ENCODE results near the gene BAG3. TPM values are rescaled to one million over a fixed set of nuclear protein-coding genes. Genes with fewer than 3 reads are reported as not detected.
A peak's percentile ranks its signal among the peaks of the same experiment; 100 is the strongest.

BAG3 gene
- total and polyA plus RNA-seq, 9 of the 15 experiments (the other 6 are each of a cell fraction or from before 2014, with no cell fraction given): 2.6 to 27.4 (median 7.2) TPM

DNA sequence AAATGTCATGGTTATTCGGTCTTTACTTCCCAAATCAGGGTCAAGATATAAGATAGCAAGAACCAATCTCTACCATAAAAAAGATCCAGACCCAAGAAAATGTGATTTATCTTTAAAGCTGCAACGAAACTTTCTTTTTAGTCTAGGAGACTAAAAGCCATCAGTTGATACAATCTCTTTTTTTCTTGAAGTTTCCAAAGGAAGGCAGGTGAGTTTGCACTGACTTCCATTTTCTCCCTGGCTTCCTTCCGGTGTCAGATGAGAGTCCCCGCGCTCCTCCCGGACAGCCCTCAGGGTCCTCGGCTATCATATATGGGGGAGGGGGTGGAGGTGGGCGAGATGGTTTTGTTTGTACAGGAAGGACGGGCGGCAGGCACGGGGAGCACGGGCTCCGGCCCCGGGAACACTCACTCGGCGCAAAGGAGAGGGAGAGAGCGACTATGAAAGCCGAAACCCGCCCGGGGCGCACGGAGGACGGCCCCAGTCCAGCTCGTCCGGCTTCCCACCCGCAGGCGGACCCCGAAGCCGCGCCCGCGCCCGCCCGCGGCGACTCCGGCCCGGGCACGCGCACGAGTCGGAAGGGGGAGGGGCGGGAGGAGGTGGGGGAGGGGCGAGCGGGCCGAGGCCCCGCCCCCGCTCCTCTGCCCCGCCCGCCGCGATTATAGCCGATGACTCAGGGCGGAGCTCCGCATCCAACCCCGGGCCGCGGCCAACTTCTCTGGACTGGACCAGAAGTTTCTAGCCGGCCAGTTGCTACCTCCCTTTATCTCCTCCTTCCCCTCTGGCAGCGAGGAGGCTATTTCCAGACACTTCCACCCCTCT is at the start of gene BAG3 (continued):
- TF ChIP-seq, protein P1, sequence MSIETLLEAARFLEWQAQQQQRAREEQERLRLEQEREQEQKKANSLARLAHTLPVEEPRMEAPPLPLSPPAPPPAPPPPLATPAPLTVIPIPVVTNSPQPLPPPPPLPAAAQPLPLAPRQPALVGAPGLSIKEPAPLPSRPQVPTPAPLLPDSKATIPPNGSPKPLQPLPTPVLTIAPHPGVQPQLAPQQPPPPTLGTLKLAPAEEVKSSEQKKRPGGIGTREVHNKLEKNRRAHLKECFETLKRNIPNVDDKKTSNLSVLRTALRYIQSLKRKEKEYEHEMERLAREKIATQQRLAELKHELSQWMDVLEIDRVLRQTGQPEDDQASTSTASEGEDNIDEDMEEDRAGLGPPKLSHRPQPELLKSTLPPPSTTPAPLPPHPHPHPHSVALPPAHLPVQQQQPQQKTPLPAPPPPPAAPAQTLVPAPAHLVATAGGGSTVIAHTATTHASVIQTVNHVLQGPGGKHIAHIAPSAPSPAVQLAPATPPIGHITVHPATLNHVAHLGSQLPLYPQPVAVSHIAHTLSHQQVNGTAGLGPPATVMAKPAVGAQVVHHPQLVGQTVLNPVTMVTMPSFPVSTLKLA (conservative IDR thresholded peaks at IDR 0.05): 0 out of 4 replicates have a peak, but pooled peaks of 1 of the 2 experiments have one; percentile 28
- no peak for TF ChIP-seq SRSF1 (IDR thresholded peaks at IDR 0.05; ENCODE audit: low read depth, low read length)
- no peak for TF ChIP-seq DIDO1 (tag; IDR thresholded peaks at IDR 0.05; ENCODE audit: low read depth)
- TF ChIP-seq NFE2 (IDR thresholded peaks at IDR 0.05; ENCODE audit: low read depth): peak; percentile 35; the same call in 1 of the 2 replicates
- peak; percentile 29; the same call in 1 of the 2 replicates for TF ChIP-seq KLF16 (IDR thresholded peaks at IDR 0.05)
- TF ChIP-seq ZNF23 (CRISPR knock-in tag; IDR thresholded peaks at IDR 0.05): no peak
- no peak for TF ChIP-seq FOXK2 (conservative IDR thresholded peaks at IDR 0.05 in 1 of 2, IDR thresholded peaks at IDR 0.05 in 1 of 2; ENCODE audit: low read depth in 2 of 2)
- TF ChIP-seq MAZ (CRISPR knock-in tag; conservative IDR thresholded peaks at IDR 0.05 in 1 of 2, IDR thresholded peaks at IDR 0.05 in 1 of 2): peak in 1 of 2 experiments; percentile 64; a peak in 2 of 4 replicates
- peak; percentile 77 for TF ChIP-seq GABPA (tag; conservative IDR thresholded peaks at IDR 0.05; ENCODE audit: low read depth)
- TF ChIP-seq, protein P2, sequence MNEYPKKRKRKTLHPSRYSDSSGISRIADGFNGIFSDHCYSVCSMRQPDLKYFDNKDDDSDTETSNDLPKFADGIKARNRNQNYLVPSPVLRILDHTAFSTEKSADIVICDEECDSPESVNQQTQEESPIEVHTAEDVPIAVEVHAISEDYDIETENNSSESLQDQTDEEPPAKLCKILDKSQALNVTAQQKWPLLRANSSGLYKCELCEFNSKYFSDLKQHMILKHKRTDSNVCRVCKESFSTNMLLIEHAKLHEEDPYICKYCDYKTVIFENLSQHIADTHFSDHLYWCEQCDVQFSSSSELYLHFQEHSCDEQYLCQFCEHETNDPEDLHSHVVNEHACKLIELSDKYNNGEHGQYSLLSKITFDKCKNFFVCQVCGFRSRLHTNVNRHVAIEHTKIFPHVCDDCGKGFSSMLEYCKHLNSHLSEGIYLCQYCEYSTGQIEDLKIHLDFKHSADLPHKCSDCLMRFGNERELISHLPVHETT (CRISPR knock-in tag; conservative IDR thresholded peaks at IDR 0.05 in 1 of 2, IDR thresholded peaks at IDR 0.05 in 1 of 2): no peak
- no peak for TF ChIP-seq ZNF253 (CRISPR knock-in tag; conservative IDR thresholded peaks at IDR 0.05)
- TF ChIP-seq, protein P3, sequence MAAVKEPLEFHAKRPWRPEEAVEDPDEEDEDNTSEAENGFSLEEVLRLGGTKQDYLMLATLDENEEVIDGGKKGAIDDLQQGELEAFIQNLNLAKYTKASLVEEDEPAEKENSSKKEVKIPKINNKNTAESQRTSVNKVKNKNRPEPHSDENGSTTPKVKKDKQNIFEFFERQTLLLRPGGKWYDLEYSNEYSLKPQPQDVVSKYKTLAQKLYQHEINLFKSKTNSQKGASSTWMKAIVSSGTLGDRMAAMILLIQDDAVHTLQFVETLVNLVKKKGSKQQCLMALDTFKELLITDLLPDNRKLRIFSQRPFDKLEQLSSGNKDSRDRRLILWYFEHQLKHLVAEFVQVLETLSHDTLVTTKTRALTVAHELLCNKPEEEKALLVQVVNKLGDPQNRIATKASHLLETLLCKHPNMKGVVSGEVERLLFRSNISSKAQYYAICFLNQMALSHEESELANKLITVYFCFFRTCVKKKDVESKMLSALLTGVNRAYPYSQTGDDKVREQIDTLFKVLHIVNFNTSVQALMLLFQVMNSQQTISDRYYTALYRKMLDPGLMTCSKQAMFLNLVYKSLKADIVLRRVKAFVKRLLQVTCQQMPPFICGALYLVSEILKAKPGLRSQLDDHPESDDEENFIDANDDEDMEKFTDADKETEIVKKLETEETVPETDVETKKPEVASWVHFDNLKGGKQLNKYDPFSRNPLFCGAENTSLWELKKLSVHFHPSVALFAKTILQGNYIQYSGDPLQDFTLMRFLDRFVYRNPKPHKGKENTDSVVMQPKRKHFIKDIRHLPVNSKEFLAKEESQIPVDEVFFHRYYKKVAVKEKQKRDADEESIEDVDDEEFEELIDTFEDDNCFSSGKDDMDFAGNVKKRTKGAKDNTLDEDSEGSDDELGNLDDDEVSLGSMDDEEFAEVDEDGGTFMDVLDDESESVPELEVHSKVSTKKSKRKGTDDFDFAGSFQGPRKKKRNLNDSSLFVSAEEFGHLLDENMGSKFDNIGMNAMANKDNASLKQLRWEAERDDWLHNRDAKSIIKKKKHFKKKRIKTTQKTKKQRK (IDR thresholded peaks at IDR 0.05; ENCODE audit: borderline replicate concordance, low read depth, low read length): no peak
- TF ChIP-seq, protein P4, sequence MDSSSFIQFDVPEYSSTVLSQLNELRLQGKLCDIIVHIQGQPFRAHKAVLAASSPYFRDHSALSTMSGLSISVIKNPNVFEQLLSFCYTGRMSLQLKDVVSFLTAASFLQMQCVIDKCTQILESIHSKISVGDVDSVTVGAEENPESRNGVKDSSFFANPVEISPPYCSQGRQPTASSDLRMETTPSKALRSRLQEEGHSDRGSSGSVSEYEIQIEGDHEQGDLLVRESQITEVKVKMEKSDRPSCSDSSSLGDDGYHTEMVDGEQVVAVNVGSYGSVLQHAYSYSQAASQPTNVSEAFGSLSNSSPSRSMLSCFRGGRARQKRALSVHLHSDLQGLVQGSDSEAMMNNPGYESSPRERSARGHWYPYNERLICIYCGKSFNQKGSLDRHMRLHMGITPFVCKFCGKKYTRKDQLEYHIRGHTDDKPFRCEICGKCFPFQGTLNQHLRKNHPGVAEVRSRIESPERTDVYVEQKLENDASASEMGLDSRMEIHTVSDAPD (CRISPR knock-in tag; IDR thresholded peaks at IDR 0.05): no peak
- TF ChIP-seq ZNF395 (CRISPR knock-in tag; IDR thresholded peaks at IDR 0.05): 0 out of 2 replicates have a peak, but pooled peaks have one; percentile 62
- no peak for TF ChIP-seq RFX7 (CRISPR knock-in tag; IDR thresholded peaks at IDR 0.05)
- TF ChIP-seq ZNF263 (CRISPR knock-in tag; IDR thresholded peaks at IDR 0.05; ENCODE audit: borderline replicate concordance): peak; percentile 85
